Activated T-helper 2 cell treated with anti-CD3 and anti-CD28 coated beads, Interferon-gamma antibody, Interleukin-2, Interleukin-4, amounts not matched to agents 10 μg/mL and 5 μg/mL and 100 μg/mL, durations not matched to agents 14 hours and 24 hours and 36 hours (primary cell): ENCODE measurements around the gene STARD13. TPM values are rescaled to one million over a fixed set of nuclear protein-coding genes. Genes with fewer than 3 reads are reported as not detected.

ENCODE experiments used
- DNase-seq: peaks from one replicate; pipeline ENCODE4 v3.0.0; 2021; ENCODE audit warnings: low spot score
- H3K27ac Mint-ChIP-seq: one replicate; pipeline ENCODE4 v1.8.0; 2021; ENCODE audit warnings: mixed read lengths
- H3K27me3 Mint-ChIP-seq: one replicate; pipeline ENCODE4 v1.8.0; 2021; ENCODE audit warnings: low read depth, mixed read lengths
- H3K36me3 Mint-ChIP-seq: one replicate; pipeline ENCODE4 v1.8.0; 2021; ENCODE audit warnings: low read depth, mixed read lengths
- H3K4me1 Mint-ChIP-seq: one replicate; pipeline ENCODE4 v1.8.0; 2021; ENCODE audit warnings: low read depth, mixed read lengths
- H3K4me3 Mint-ChIP-seq: one replicate; pipeline ENCODE4 v1.8.0; 2021; ENCODE audit warnings: low read depth, mild to moderate bottlenecking, moderate library complexity, mixed read lengths
- H3K9me3 Mint-ChIP-seq: one replicate; pipeline ENCODE4 v1.8.0; 2021; ENCODE audit warnings: mixed read lengths
- intact Hi-C: fragments of 100-400 bp; cut with micrococcal nuclease; formaldehyde crosslinking; loops from one replicate; pipeline ENCODE4 v1.15.1; 2023
- total RNA-seq: library from RNA; stranded (reverse); gene quantifications from 2 replicates; pipeline ENCODE4 v1.2.3, GENCODE V29; 2022

STARD13 gene
- total RNA-seq, 1 donor from 2014 or later: 1.5 TPM

- peaks cover 2% of the 10 kb centered on the region for H3K27me3 Mint-ChIP-seq
- no peak overlapping the region for H3K4me3 Mint-ChIP-seq
- H3K36me3 Mint-ChIP-seq: no peaks in the 10 kb centered on the region
- no peak for DNase-seq
- intact Hi-C loops: no loop called here
- H3K27ac Mint-ChIP-seq: no peak overlapping the region
- H3K4me1 Mint-ChIP-seq: no peaks in the 10 kb centered on the region
- no peaks in the 10 kb centered on the region for H3K9me3 Mint-ChIP-seq
Measured at GRCh38 chr13:33060815-33061214, 224.7 kb downstream of the STARD13 start.

GRCh38 chr13:33058776-33059327 is 226.7 kb downstream of the STARD13 start:
- Mint-ChIP-seq H3K4me3 (no peak overlapping the region), H3K9me3 (no peaks in the 10 kb centered on the region)
- intact Hi-C loops: no loop called here

GRCh38 chr13:33057019-33057780 is 228.4 kb downstream of the STARD13 start:
- H3K27ac Mint-ChIP-seq: no peak overlapping the region
- intact Hi-C loops: no loop called here

More at GRCh38 chr13:33058776-33059327, 226.7 kb downstream of the STARD13 start:
- Mint-ChIP-seq H3K27ac (no peak overlapping the region), H3K27me3 (no peaks in the 10 kb centered on the region), H3K4me1 (no peaks in the 10 kb centered on the region), H3K36me3 (no peaks in the 10 kb centered on the region)
- no peak for DNase-seq

GRCh38 chr13:33053397-33054066 is 232.0 kb downstream of the STARD13 start:
- DNase-seq: no peak
- no peak overlapping the region for H3K27ac Mint-ChIP-seq
- no peaks in the 10 kb centered on the region for H3K4me1 Mint-ChIP-seq
- intact Hi-C loops: no loop called here
- peaks cover 4% of the 10 kb centered on the region for H3K27me3 Mint-ChIP-seq
- no peaks in the 10 kb centered on the region for H3K9me3 Mint-ChIP-seq
- H3K36me3 Mint-ChIP-seq: no peaks in the 10 kb centered on the region
- no peak overlapping the region for H3K4me3 Mint-ChIP-seq

More at GRCh38 chr13:33057019-33057780, 228.4 kb downstream of the STARD13 start:
- Mint-ChIP-seq H3K4me1 (no peaks in the 10 kb centered on the region), H3K9me3 (no peaks in the 10 kb centered on the region), H3K36me3 (no peaks in the 10 kb centered on the region), H3K4me3 (no peak overlapping the region), H3K27me3 (no peaks in the 10 kb centered on the region)
- DNase-seq: no peak
